Measurements from ENCODE around the gene CKMT1B.
"Not testable (repeated sequence)": the region's sequence is repeated elsewhere in the genome, so short reads cannot be mapped to it uniquely, and the experiment has no call there.

Gene CKMT1B

DNA sequence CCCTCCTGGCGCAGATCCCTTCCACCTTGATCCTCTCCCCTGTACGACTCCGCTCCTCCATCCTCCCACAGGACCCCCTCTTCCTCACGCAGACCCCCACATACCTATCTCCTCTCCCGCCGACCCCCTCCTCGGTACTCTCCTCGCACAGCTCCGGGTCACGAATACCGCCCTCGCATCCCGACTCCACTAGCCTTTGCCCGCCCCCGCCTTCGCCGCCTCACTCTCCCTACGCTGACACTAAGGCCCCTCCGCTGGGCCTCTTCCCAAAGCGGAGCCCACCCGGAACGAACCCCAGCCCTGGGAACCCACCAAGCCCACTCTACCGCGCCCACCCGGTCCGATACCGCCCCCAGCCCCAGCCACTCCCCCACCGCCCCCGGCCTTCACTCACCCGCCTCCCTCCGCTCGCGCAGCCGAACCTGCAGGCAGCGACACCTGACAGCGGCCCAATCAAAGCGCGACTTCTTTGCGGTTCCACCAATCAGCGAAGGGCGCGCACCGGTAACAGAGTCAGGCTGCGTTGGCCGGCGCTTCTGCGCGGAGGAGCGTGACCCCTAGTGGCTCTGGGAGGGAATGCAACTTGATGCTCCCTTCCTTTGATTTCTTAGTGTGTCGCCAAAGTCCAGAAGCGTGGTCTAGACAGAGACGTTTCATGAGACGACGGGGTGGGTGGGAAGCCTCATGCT is 3.9 kb upstream of the CKMT1B start, which contains the start of gene PPIP5K1:
PPIP5K1 (minus strand) TSS at position 431 of the 689 bp plus-strand sequence. CDS start 5,704 bp downstream, outside the sequence.
- H3K4me3 ChIP-seq (IDR thresholded peaks at IDR 0.05; ENCODE audit: insufficient read depth, low read depth, low read length); H3K36me3 ChIP-seq (ENCODE audit: insufficient read depth); H3K4me1 ChIP-seq (ENCODE audit: low read depth, poor library complexity, severe bottlenecking); H3K9ac ChIP-seq; H3K27me3 ChIP-seq (ENCODE audit: insufficient read depth, low read depth); H3K79me2 ChIP-seq (ENCODE audit: insufficient read depth, low read depth); H2AFZ ChIP-seq (ENCODE audit: low read depth); H3K27ac ChIP-seq; H4K20me1 ChIP-seq (ENCODE audit: insufficient read depth); H3K4me2 ChIP-seq: not testable (repeated sequence)

DNA sequence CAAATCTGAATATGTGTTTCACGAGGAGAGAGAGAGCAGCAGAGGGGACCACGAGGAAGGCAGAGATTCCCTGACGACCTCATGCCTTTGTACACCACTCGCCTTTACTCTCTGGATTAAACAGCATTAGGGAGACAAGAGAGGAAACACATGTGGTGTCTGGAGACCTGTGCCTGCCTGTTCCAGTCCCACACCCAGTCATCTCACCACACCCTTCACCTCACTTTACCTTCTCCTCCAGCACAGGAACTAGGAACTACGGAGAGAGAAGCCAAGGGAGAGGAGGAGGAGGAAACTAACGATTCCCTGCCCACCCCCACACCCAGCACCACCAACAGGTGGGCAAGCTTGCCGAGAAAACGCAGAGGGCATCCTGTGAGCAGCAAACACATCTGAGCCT is 986 bp upstream of the CKMT1B start:
- not testable (repeated sequence) for H3K79me2 ChIP-seq (ENCODE audit: insufficient read depth, low read depth); H3K27ac ChIP-seq; H3K4me2 ChIP-seq; H2AFZ ChIP-seq (ENCODE audit: low read depth); H3K36me3 ChIP-seq (ENCODE audit: insufficient read depth); H4K20me1 ChIP-seq (ENCODE audit: insufficient read depth); H3K9ac ChIP-seq; H3K27me3 ChIP-seq (ENCODE audit: insufficient read depth, low read depth); H3K4me3 ChIP-seq (IDR thresholded peaks at IDR 0.05; ENCODE audit: insufficient read depth, low read depth, low read length); H3K4me1 ChIP-seq (ENCODE audit: low read depth, poor library complexity, severe bottlenecking)

DNA sequence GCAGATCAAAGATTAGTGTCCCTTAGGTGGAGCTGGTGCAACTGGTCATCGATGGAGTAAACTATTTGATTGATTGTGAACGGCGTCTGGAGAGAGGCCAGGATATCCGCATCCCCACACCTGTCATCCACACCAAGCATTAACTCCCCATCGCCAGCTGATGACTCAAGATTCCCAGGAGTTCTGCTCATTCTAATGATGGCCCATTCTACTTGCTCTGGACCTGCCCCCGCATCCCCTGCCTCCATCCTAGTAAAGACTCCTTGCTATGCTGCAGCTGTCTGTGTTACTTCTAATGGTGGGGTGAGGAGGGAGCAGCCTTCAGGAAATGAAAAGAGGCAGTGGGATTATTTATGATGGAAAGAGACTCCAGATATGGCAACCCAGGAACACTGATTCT is 5.3 kb downstream of the CKMT1B start:
- not testable (repeated sequence) for H3K79me2 ChIP-seq (ENCODE audit: insufficient read depth, low read depth); H2AFZ ChIP-seq (ENCODE audit: low read depth); H4K20me1 ChIP-seq (ENCODE audit: insufficient read depth); H3K9ac ChIP-seq; H3K36me3 ChIP-seq (ENCODE audit: insufficient read depth); H3K4me2 ChIP-seq; H3K27ac ChIP-seq; H3K4me1 ChIP-seq (ENCODE audit: low read depth, poor library complexity, severe bottlenecking); H3K27me3 ChIP-seq (ENCODE audit: insufficient read depth, low read depth); H3K4me3 ChIP-seq (IDR thresholded peaks at IDR 0.05; ENCODE audit: insufficient read depth, low read depth, low read length)

DNA sequence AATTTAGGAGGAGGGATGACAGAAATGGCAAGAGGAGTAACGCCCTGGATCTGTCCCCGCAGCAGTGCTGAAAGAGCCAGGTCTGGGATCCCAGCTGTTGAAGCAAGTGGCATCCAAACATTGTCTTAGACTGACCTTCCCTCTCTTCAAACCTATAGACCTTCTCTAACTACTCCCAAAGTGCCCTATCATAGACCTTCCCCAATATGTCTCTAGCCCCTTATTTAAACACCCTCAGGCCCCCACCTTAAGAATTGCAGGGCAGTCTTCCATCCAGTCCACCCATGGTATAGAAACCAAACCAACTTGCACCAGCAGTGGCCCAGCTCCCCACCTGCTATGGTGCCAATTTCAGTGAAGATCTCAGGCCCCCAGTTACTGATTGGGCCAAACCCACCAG is 6.4 kb downstream of the CKMT1B start:
- not testable (repeated sequence) for H3K4me3 ChIP-seq (IDR thresholded peaks at IDR 0.05; ENCODE audit: insufficient read depth, low read depth, low read length); H3K27me3 ChIP-seq (ENCODE audit: insufficient read depth, low read depth); H3K79me2 ChIP-seq (ENCODE audit: insufficient read depth, low read depth); H3K36me3 ChIP-seq (ENCODE audit: insufficient read depth); H3K4me2 ChIP-seq; H3K4me1 ChIP-seq (ENCODE audit: low read depth, poor library complexity, severe bottlenecking); H4K20me1 ChIP-seq (ENCODE audit: insufficient read depth); H2AFZ ChIP-seq (ENCODE audit: low read depth); H3K27ac ChIP-seq; H3K9ac ChIP-seq

DNA sequence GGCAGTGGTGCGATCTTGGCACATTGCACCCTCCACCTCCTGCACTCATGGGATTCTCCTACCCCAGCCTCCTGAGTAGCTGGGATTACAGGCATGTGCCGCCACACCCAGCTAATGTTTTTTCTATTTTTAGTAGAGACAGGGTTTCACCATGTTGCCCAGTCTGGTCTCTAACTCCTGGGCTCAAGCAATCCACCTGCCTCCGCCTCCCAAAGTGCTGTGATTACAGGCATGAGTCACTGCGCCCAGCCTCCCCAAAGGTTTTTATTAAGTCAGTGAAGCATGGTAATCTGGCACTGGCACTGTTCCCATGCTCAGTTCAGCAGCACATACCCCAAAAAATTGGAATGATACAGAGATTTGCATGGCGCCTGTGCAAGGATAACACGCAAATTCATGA is 8.4 kb downstream of the CKMT1B start:
- H3K27ac ChIP-seq; H3K36me3 ChIP-seq (ENCODE audit: insufficient read depth); H3K79me2 ChIP-seq (ENCODE audit: insufficient read depth, low read depth); H3K9ac ChIP-seq; H3K4me2 ChIP-seq; H3K27me3 ChIP-seq (ENCODE audit: insufficient read depth, low read depth); H3K4me3 ChIP-seq (IDR thresholded peaks at IDR 0.05; ENCODE audit: insufficient read depth, low read depth, low read length); H2AFZ ChIP-seq (ENCODE audit: low read depth); H4K20me1 ChIP-seq (ENCODE audit: insufficient read depth); H3K4me1 ChIP-seq (ENCODE audit: low read depth, poor library complexity, severe bottlenecking): not testable (repeated sequence)

DNA sequence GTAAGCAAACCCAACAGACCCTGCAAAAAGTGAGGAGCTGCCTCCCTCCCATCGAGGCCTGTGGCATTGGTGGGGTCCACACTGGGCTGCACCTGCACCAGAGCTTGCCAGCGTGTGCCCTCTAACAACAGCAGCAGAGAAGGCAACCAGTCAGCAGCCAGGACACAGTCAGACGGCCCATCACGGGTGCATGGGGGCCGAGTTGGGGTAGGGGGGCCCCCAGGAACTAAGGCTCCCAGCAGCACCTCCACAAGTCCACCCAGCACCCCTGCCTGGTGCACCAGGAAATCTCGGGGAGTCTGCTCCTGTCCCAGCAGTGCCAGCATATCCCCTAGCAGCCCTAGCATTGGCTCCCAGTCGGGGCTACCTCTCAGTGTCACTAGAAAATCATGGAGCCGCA is 23.9 kb downstream of the CKMT1B start:
- H3K27ac ChIP-seq; H3K27me3 ChIP-seq (ENCODE audit: insufficient read depth, low read depth); H3K4me3 ChIP-seq (IDR thresholded peaks at IDR 0.05; ENCODE audit: insufficient read depth, low read depth, low read length); H3K79me2 ChIP-seq (ENCODE audit: insufficient read depth, low read depth); H2AFZ ChIP-seq (ENCODE audit: low read depth); H3K36me3 ChIP-seq (ENCODE audit: insufficient read depth); H4K20me1 ChIP-seq (ENCODE audit: insufficient read depth); H3K9ac ChIP-seq; H3K4me2 ChIP-seq; H3K4me1 ChIP-seq (ENCODE audit: low read depth, poor library complexity, severe bottlenecking): not testable (repeated sequence)

DNA sequence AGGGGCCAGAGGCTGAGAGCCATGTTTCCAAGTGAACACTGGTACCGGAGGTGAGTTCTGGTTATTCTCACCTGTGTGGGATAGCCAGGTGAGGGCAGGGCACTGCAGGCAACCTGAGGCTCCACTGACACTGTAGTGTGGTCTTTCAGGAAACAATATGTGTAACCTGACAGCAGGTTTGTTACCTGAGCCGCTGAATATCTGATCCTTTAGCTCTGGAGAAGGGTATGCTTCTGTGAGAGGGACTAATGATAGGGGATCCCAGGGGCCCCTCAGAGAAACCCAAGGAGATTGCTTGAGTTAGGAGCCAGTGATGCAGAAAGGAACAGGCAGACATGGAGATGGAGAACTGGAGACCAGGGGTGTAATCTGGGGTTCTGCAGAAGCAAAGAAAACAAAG is 24.9 kb downstream of the CKMT1B start, which contains the start of gene STRC:
STRC (minus strand) TSS at position 101 of the 400 bp plus-strand sequence; CDS start at position 23, 78 bp downstream.
- not testable (repeated sequence) for H3K4me2 ChIP-seq; H3K27me3 ChIP-seq (ENCODE audit: insufficient read depth, low read depth); H3K4me3 ChIP-seq (IDR thresholded peaks at IDR 0.05; ENCODE audit: insufficient read depth, low read depth, low read length); H3K27ac ChIP-seq; H3K79me2 ChIP-seq (ENCODE audit: insufficient read depth, low read depth); H3K4me1 ChIP-seq (ENCODE audit: low read depth, poor library complexity, severe bottlenecking); H3K9ac ChIP-seq; H2AFZ ChIP-seq (ENCODE audit: low read depth); H3K36me3 ChIP-seq (ENCODE audit: insufficient read depth); H4K20me1 ChIP-seq (ENCODE audit: insufficient read depth)

DNA sequence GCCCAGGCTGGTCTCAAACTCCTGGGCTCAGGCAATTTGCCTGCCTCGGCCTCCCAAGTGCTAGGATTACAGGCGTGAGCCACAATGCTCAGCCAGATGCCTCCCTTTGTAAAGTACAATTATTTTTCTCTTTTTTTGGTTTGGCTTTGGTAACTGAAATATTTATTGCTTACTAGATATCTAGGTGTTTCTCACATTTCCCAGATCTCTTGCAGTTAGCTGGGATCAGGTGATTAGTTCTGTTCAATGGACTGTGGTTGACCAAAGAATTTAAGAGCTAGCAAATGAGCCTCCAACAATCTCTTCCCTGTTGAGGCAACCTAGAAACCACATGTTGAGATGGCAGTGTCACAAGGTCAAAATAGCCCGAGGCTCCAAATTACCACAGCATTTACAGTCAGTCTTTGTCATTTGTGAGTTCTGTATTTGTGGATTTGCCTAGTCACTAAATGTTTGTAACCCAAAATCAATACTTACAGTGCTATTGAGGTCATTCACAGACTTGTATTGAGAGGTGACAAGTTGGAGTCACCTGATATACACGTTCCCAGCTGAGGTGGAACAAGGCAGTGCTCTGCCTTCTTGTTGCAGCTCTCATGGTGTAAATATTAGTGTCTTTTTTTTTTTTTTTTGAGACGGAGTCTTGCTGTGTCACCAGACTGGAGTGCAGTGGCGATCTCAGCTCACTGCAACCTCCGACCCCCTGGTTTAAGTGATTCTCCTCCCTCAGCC is 28.4 kb downstream of the CKMT1B start:
- not testable (repeated sequence) for H3K36me3 ChIP-seq (ENCODE audit: insufficient read depth); H4K20me1 ChIP-seq (ENCODE audit: insufficient read depth); H3K4me1 ChIP-seq (ENCODE audit: low read depth, poor library complexity, severe bottlenecking); H3K79me2 ChIP-seq (ENCODE audit: insufficient read depth, low read depth); H3K9ac ChIP-seq; H2AFZ ChIP-seq (ENCODE audit: low read depth); H3K27me3 ChIP-seq (ENCODE audit: insufficient read depth, low read depth); H3K4me2 ChIP-seq; H3K4me3 ChIP-seq (IDR thresholded peaks at IDR 0.05; ENCODE audit: insufficient read depth, low read depth, low read length); H3K27ac ChIP-seq
